Trophoblast cell (in vitro differentiated cells and primary cell): ENCODE data around the gene KCNMB2.

Source experiments
- DNase-seq, 2 donors: peaks; one replicate each; pipeline ENCODE4 v3.0.0-alpha.2; 2016
- H2AFZ ChIP-seq: 2 replicates; pipeline ENCODE4 v1.6.1; 2013; ENCODE audit warnings: low read length, moderate library complexity, mild to moderate bottlenecking; ENCODE audit not compliant: insufficient read depth, poor library complexity
- H2AK5ac ChIP-seq: 2 replicates; pipeline ENCODE4 v1.6.1; 2013; ENCODE audit warnings: mild to moderate bottlenecking, low read length
- H2BK120ac ChIP-seq: 2 replicates; pipeline ENCODE4 v1.6.1; 2013; ENCODE audit warnings: low read length, mild to moderate bottlenecking, moderate library complexity; ENCODE audit not compliant: insufficient read depth, poor library complexity
- H2BK12ac ChIP-seq: 2 replicates; pipeline ENCODE4 v1.6.1; 2013; ENCODE audit warnings: mild to moderate bottlenecking, low read length, moderate library complexity
- H2BK5ac ChIP-seq: 2 replicates; pipeline ENCODE4 v1.6.1; 2013; ENCODE audit warnings: low read length, low read depth, moderate library complexity, mild to moderate bottlenecking; ENCODE audit not compliant: poor library complexity
- H3K14ac ChIP-seq: 2 replicates; pipeline ENCODE4 v1.6.1; 2013; ENCODE audit warnings: mild to moderate bottlenecking, low read length
- H3K18ac ChIP-seq: 2 replicates; pipeline ENCODE4 v1.6.1; 2013; ENCODE audit warnings: mild to moderate bottlenecking, low read length
- H3K23ac ChIP-seq: 2 replicates; pipeline ENCODE4 v1.6.1; 2013; ENCODE audit warnings: low read length
- H3K27ac ChIP-seq: 2 replicates; pipeline ENCODE4 v1.5.1; 2013; ENCODE audit warnings: low read depth, mild to moderate bottlenecking, inconsistent platforms, low read length, moderate library complexity
- H3K27me3 ChIP-seq: 2 replicates; pipeline ENCODE4 v1.6.1; 2013; ENCODE audit warnings: inconsistent platforms, mild to moderate bottlenecking, low read length, moderate library complexity; ENCODE audit not compliant: insufficient read depth
- H3K36me3 ChIP-seq, 2 experiments: 1 replicate in 1 of 2; 2 replicates in 1 of 2; pipeline ENCODE4 v1.6.1; 2013; ENCODE audit warnings: low read length in 2 of 2, mild to moderate bottlenecking in 2 of 2, moderate library complexity in 1 of 2; ENCODE audit not compliant: insufficient read depth in 2 of 2, control insufficient read depth in 1 of 2
- H3K4ac ChIP-seq: 2 replicates; pipeline ENCODE4 v1.6.1; 2013; ENCODE audit warnings: low read depth, mild to moderate bottlenecking, low read length, moderate library complexity
- H3K4me1 ChIP-seq, 2 experiments: 1 replicate in 1 of 2; 2 replicates in 1 of 2; pipeline ENCODE4 v1.6.1; 2013; ENCODE audit warnings: low read length in 2 of 2, mild to moderate bottlenecking in 2 of 2, moderate library complexity in 1 of 2; ENCODE audit not compliant: insufficient read depth in 2 of 2, control insufficient read depth in 1 of 2
- H3K4me2 ChIP-seq: 2 replicates; pipeline ENCODE4 v1.6.1; 2013; ENCODE audit warnings: inconsistent platforms, mild to moderate bottlenecking, low read length, moderate library complexity
- H3K4me3 ChIP-seq: 2 replicates; pipeline ENCODE4 v1.5.1; 2013; ENCODE audit warnings: mild to moderate bottlenecking, low read depth, low read length, inconsistent platforms
- H3K79me1 ChIP-seq: one replicate; pipeline ENCODE4 v1.6.1; 2013; ENCODE audit warnings: low read length
- H3K79me2 ChIP-seq: 2 replicates; pipeline ENCODE4 v1.6.1; 2013; ENCODE audit warnings: low read length, mild to moderate bottlenecking; ENCODE audit not compliant: control insufficient read depth, insufficient read depth, poor library complexity
- H3K9ac ChIP-seq: 2 replicates; pipeline ENCODE4 v1.6.1; 2013; ENCODE audit warnings: mild to moderate bottlenecking, low read length
- H3K9me3 ChIP-seq: 2 replicates; pipeline ENCODE4 v1.6.1; 2013; ENCODE audit warnings: low read depth, mild to moderate bottlenecking, control low read depth, inconsistent platforms, low read length; ENCODE audit not compliant: insufficient read depth
- H4K12ac ChIP-seq: 2 replicates; pipeline ENCODE4 v1.6.1; 2013; ENCODE audit warnings: low read depth, mild to moderate bottlenecking, low read length, moderate library complexity
- H4K8ac ChIP-seq: 2 replicates; pipeline ENCODE4 v1.6.1; 2013; ENCODE audit warnings: low read depth, mild to moderate bottlenecking, low read length, moderate library complexity
- H4K91ac ChIP-seq: one replicate; pipeline ENCODE4 v1.6.1; 2013; ENCODE audit warnings: low read depth, mild to moderate bottlenecking, low read length, moderate library complexity
- WGBS: extraction: QIAGEN DNeasy Blood & Tissue Kit; methylation state at CpG from one replicate; pipeline ENCODE4 v1.1.7; 2013; ENCODE audit warnings: missing lambda C conversion rate; ENCODE audit not compliant: insufficient read length, insufficient coverage; ENCODE audit errors: extremely low coverage; 5-methylcytosine and 5-hydroxymethylcytosine counted together

Gene KCNMB2

DNA sequence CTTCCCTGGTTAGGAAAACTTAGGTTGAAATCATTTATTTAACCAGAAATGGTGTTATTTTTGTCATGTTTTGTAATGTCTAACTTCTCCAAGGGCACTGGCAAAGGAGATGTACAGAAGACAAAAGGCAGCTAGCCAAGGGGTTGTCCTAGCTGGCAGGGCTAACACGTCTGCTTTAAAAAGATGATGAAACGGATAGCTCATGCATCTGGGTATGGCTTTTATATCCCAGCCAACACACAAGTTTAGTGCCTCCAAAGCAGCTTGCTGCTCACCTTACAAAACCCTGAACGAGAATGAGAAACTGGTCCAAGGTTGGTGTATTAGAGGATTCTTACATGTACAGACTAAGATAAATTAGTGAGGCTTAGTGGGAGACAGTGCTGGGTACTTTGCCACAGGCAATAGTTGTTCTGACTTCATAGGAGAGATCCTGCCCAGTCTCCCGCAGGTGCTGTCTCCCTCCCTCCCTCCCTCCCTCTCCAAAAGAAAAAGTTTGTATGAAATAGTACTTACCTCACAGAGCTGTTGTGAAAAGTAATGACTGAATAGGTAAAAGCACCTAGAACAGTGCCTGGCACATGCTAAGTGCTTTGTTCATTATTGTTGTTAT, 47.8 kb downstream of the KCNMB2 start:
- Histone ChIP-seq H3K4me1 (no peaks in the 10 kb centered on the region), H3K4ac (no peak overlapping the region), H4K12ac (no peak overlapping the region), H2BK120ac (no peak overlapping the region), H2BK5ac (no peak overlapping the region), H3K36me3 (no peaks in the 10 kb centered on the region), H3K9ac (no peak overlapping the region), H3K27ac (no peak overlapping the region), H4K8ac (no peak overlapping the region), H3K9me3 (no peaks in the 10 kb centered on the region), H3K4me2 (no peak overlapping the region), H2BK12ac (no peak overlapping the region), H3K14ac (no peak overlapping the region), H3K27me3 (no peaks in the 10 kb centered on the region), H4K91ac (no peak overlapping the region), H3K18ac (no peak overlapping the region), H3K79me2 (no peaks in the 10 kb centered on the region), H3K23ac (no peak overlapping the region), H3K4me3 (no peak overlapping the region), H2AK5ac (no peak overlapping the region), H2AFZ (no peak overlapping the region), H3K79me1 (no peaks in the 10 kb centered on the region)
- no CpG with 5 or more reads among the region's 4 CpGs for WGBS
- DNase-seq, result no peak

DNA sequence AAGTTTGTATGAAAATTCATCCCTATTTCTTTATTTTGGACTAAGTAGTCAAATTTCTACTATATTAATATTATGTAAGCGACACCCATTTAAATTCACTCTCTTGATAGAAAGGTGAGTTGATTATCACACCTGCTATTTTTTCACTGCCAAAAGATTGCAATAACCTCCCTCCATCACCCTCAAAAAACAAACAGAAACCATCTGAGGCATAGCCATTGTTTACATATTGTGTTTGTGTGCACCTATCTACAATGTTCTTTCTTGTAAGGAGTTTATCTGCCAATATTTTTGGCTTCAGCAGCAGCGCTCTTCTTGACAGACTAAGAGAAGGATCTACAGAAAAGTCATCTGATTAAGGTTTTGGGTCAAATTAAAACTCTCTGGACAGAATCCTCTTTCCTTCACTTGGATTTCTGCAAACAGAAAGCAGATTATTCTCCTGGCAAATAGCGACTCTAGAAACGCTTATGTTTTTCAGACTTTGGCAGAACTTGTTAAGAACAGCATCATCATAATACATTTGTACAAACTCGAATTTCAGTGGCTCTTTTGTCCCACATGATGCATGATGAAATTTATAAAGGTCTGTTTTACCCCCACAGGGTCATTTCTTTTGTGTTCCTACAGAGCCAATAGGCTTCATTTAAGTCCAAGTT, 48.6 kb downstream of the KCNMB2 start:
- DNase-seq, result no peak
- H3K79me2 ChIP-seq, result no peaks in the 10 kb centered on the region
- no peak overlapping the region for H3K4me3 ChIP-seq
- H3K4ac ChIP-seq, result no peak overlapping the region
- H4K91ac ChIP-seq, result no peak overlapping the region
- H3K36me3 ChIP-seq, result no peaks in the 10 kb centered on the region
- no peak overlapping the region for H3K4me2 ChIP-seq
- H4K12ac ChIP-seq, result no peak overlapping the region
- H2AK5ac ChIP-seq, result no peak overlapping the region
- no peak overlapping the region for H4K8ac ChIP-seq
- no peak overlapping the region for H2AFZ ChIP-seq
- WGBS, result no CpG with 5 or more reads among the region's 5 CpGs
- no peak overlapping the region for H3K14ac ChIP-seq
- no peak overlapping the region for H2BK5ac ChIP-seq
- H3K4me1 ChIP-seq, result no peaks in the 10 kb centered on the region
- no peak overlapping the region for H2BK120ac ChIP-seq
- no peak overlapping the region for H3K9ac ChIP-seq
- H3K23ac ChIP-seq, result no peak overlapping the region
- no peaks in the 10 kb centered on the region for H3K79me1 ChIP-seq
- no peaks in the 10 kb centered on the region for H3K9me3 ChIP-seq
- no peaks in the 10 kb centered on the region for H3K27me3 ChIP-seq
- no peak overlapping the region for H2BK12ac ChIP-seq
- H3K18ac ChIP-seq, result no peak overlapping the region
- no peak overlapping the region for H3K27ac ChIP-seq

DNA sequence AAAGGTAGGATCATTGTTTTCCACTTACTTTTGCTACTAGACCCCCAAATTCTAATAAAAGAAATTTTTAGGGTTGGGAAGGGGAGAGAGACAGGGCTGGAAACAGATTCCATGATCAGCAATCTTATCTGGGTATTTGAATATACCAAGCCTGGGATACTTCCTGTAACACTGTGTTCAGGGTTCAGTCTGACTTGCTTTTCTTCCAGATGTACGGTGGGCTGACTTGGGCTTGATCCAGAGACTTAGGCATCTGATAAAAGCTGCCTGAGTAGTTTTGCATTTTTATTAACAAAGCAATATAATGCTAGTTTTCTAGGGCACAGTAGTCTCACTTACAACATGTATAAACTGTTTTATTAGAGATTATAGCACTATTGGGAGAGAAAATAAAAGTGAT, 49.2 kb downstream of the KCNMB2 start:
- Histone ChIP-seq H3K79me1 (no peaks in the 10 kb centered on the region), H4K91ac (no peak overlapping the region), H3K36me3 (no peaks in the 10 kb centered on the region), H3K4me2 (no peak overlapping the region), H3K27me3 (no peaks in the 10 kb centered on the region), H3K79me2 (no peaks in the 10 kb centered on the region), H3K23ac (no peak overlapping the region), H2BK12ac (no peak overlapping the region), H3K4me3 (no peak overlapping the region), H4K8ac (no peak overlapping the region), H3K9me3 (no peaks in the 10 kb centered on the region), H4K12ac (no peak overlapping the region), H2AFZ (no peak overlapping the region), H3K14ac (no peak overlapping the region), H2BK120ac (no peak overlapping the region), H3K18ac (no peak overlapping the region), H3K27ac (no peak overlapping the region), H3K4ac (no peak overlapping the region), H3K4me1 (no peaks in the 10 kb centered on the region), H3K9ac (no peak overlapping the region), H2BK5ac (no peak overlapping the region), H2AK5ac (no peak overlapping the region)
- DNase-seq, result no peak
- WGBS, result no CpG with 5 or more reads among the region's 1 CpG

DNA sequence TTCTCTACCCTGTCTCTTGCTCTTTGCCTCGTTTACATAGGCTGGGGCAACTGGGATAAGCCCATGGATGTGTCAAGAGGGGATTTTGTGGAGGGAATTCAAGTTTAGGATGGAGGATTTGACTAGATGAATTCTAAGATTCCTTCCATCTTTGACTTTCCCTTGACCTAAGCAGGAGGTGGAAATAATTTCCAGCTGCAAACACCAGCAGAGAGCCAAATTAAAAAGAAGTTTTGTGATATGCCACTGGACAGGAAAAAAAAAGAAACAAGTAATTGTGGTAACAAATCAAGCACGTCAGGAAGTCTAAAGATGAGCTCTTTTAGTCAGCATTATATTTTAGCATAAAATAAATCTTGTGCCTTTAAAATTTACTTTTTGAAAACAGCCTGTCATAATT, 49.8 kb downstream of the KCNMB2 start:
- no peak for DNase-seq
- Histone ChIP-seq H2BK120ac (no peak overlapping the region), H3K36me3 (no peaks in the 10 kb centered on the region), H3K9ac (no peak overlapping the region), H3K23ac (peak overlapping the region; percentile 69), H4K91ac (no peak overlapping the region), H2AFZ (no peak overlapping the region), H2AK5ac (no peak overlapping the region), H4K12ac (no peak overlapping the region), H3K4me2 (no peak overlapping the region), H3K79me2 (no peaks in the 10 kb centered on the region), H2BK5ac (no peak overlapping the region), H3K18ac (no peak overlapping the region), H4K8ac (no peak overlapping the region), H2BK12ac (no peak overlapping the region), H3K4ac (no peak overlapping the region), H3K4me1 (no peaks in the 10 kb centered on the region), H3K4me3 (no peak overlapping the region), H3K9me3 (no peaks in the 10 kb centered on the region), H3K14ac (no peak overlapping the region), H3K27ac (no peak overlapping the region), H3K27me3 (no peaks in the 10 kb centered on the region), H3K79me1 (no peaks in the 10 kb centered on the region)
- WGBS, result no CpG with 5 or more reads among the region's 2 CpGs
